Measurements from ENCODE around the gene LMCD1. TPM values are rescaled to one million over a fixed set of nuclear protein-coding genes. Genes with fewer than 3 reads are reported as not detected.

The LMCD1 gene
- total and polyA plus RNA-seq, 2 experiments from 2014 or later: 21.8 to 35.3 TPM

DNA sequence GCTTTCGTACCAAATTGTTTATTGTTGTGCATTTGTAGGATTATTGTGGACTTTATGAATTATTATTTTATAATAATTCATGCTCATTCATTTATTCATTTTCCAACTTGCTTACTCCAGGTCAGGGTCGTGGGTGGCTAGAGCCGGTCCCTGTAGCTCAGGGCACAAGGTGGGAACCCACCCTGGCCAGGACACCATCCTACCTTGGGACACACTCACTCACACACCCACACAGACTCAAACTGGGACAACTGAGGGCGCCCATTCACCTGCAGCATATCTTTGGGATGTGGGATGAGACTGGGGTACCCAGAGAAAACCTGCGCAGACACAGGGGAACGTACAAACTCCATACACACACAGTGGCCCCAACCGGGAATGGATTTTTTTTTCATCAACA lies 102.4 kb downstream of the LMCD1 start:
- H3K27me3 ChIP-seq (ENCODE audit: insufficient read depth): no peaks in the 10 kb centered on the region
- H3K27me3 Mint-ChIP-seq (ENCODE audit: insufficient read depth, low read depth, poor library complexity): no peaks in the 10 kb centered on the region
- DNase-seq (ENCODE audit: low spot score) (no peak), ATAC-seq (no peak)
- H2AFZ ChIP-seq: no peak overlapping the region
- no peaks in the 10 kb centered on the region for H3K79me2 ChIP-seq (replicated peaks; ENCODE audit: insufficient read depth)
- no peak overlapping the region for H3K4me3 Mint-ChIP-seq
- H3K9me2 ChIP-seq (ENCODE audit: insufficient read depth): peaks cover 5% of the 10 kb centered on the region; the same call in 1 of the 2 replicates
- H3K36me3 Mint-ChIP-seq (ENCODE audit: low read depth): peaks cover 5% of the 10 kb centered on the region; the same call in 2 of the 3 replicates
- no peaks in the 10 kb centered on the region; the same call in 1 of the 2 replicates for H3K4me1 ChIP-seq (ENCODE audit: insufficient read depth)
- H3K27ac Mint-ChIP-seq: no peak overlapping the region
- H3K4me1 Mint-ChIP-seq: peaks cover 3% of the 10 kb centered on the region
- H3K36me3 ChIP-seq (ENCODE audit: insufficient read depth): no peaks in the 10 kb centered on the region
- H3K27ac ChIP-seq (ENCODE audit: low read depth): no peak overlapping the region
- H3K4me3 ChIP-seq: no peak overlapping the region
- TF ChIP-seq, protein P1, sequence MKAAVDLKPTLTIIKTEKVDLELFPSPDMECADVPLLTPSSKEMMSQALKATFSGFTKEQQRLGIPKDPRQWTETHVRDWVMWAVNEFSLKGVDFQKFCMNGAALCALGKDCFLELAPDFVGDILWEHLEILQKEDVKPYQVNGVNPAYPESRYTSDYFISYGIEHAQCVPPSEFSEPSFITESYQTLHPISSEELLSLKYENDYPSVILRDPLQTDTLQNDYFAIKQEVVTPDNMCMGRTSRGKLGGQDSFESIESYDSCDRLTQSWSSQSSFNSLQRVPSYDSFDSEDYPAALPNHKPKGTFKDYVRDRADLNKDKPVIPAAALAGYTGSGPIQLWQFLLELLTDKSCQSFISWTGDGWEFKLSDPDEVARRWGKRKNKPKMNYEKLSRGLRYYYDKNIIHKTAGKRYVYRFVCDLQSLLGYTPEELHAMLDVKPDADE (IDR thresholded peaks at IDR 0.05): no peak
- no peak for TF ChIP-seq POLR2AphosphoS5 (IDR thresholded peaks at IDR 0.05; ENCODE audit: low read depth)
- TF ChIP-seq ZNF114 (CRISPR knock-in tag; IDR thresholded peaks at IDR 0.05): no peak
- TF ChIP-seq, protein P2, sequence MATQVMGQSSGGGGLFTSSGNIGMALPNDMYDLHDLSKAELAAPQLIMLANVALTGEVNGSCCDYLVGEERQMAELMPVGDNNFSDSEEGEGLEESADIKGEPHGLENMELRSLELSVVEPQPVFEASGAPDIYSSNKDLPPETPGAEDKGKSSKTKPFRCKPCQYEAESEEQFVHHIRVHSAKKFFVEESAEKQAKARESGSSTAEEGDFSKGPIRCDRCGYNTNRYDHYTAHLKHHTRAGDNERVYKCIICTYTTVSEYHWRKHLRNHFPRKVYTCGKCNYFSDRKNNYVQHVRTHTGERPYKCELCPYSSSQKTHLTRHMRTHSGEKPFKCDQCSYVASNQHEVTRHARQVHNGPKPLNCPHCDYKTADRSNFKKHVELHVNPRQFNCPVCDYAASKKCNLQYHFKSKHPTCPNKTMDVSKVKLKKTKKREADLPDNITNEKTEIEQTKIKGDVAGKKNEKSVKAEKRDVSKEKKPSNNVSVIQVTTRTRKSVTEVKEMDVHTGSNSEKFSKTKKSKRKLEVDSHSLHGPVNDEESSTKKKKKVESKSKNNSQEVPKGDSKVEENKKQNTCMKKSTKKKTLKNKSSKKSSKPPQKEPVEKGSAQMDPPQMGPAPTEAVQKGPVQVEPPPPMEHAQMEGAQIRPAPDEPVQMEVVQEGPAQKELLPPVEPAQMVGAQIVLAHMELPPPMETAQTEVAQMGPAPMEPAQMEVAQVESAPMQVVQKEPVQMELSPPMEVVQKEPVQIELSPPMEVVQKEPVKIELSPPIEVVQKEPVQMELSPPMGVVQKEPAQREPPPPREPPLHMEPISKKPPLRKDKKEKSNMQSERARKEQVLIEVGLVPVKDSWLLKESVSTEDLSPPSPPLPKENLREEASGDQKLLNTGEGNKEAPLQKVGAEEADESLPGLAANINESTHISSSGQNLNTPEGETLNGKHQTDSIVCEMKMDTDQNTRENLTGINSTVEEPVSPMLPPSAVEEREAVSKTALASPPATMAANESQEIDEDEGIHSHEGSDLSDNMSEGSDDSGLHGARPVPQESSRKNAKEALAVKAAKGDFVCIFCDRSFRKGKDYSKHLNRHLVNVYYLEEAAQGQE (IDR thresholded peaks at IDR 0.05; ENCODE audit: unreplicated experiment): no peak
- no peak for TF ChIP-seq CREB1 (CRISPR knock-in tag; IDR thresholded peaks at IDR 0.05; ENCODE audit: low read depth)
- TF ChIP-seq, protein P3, sequence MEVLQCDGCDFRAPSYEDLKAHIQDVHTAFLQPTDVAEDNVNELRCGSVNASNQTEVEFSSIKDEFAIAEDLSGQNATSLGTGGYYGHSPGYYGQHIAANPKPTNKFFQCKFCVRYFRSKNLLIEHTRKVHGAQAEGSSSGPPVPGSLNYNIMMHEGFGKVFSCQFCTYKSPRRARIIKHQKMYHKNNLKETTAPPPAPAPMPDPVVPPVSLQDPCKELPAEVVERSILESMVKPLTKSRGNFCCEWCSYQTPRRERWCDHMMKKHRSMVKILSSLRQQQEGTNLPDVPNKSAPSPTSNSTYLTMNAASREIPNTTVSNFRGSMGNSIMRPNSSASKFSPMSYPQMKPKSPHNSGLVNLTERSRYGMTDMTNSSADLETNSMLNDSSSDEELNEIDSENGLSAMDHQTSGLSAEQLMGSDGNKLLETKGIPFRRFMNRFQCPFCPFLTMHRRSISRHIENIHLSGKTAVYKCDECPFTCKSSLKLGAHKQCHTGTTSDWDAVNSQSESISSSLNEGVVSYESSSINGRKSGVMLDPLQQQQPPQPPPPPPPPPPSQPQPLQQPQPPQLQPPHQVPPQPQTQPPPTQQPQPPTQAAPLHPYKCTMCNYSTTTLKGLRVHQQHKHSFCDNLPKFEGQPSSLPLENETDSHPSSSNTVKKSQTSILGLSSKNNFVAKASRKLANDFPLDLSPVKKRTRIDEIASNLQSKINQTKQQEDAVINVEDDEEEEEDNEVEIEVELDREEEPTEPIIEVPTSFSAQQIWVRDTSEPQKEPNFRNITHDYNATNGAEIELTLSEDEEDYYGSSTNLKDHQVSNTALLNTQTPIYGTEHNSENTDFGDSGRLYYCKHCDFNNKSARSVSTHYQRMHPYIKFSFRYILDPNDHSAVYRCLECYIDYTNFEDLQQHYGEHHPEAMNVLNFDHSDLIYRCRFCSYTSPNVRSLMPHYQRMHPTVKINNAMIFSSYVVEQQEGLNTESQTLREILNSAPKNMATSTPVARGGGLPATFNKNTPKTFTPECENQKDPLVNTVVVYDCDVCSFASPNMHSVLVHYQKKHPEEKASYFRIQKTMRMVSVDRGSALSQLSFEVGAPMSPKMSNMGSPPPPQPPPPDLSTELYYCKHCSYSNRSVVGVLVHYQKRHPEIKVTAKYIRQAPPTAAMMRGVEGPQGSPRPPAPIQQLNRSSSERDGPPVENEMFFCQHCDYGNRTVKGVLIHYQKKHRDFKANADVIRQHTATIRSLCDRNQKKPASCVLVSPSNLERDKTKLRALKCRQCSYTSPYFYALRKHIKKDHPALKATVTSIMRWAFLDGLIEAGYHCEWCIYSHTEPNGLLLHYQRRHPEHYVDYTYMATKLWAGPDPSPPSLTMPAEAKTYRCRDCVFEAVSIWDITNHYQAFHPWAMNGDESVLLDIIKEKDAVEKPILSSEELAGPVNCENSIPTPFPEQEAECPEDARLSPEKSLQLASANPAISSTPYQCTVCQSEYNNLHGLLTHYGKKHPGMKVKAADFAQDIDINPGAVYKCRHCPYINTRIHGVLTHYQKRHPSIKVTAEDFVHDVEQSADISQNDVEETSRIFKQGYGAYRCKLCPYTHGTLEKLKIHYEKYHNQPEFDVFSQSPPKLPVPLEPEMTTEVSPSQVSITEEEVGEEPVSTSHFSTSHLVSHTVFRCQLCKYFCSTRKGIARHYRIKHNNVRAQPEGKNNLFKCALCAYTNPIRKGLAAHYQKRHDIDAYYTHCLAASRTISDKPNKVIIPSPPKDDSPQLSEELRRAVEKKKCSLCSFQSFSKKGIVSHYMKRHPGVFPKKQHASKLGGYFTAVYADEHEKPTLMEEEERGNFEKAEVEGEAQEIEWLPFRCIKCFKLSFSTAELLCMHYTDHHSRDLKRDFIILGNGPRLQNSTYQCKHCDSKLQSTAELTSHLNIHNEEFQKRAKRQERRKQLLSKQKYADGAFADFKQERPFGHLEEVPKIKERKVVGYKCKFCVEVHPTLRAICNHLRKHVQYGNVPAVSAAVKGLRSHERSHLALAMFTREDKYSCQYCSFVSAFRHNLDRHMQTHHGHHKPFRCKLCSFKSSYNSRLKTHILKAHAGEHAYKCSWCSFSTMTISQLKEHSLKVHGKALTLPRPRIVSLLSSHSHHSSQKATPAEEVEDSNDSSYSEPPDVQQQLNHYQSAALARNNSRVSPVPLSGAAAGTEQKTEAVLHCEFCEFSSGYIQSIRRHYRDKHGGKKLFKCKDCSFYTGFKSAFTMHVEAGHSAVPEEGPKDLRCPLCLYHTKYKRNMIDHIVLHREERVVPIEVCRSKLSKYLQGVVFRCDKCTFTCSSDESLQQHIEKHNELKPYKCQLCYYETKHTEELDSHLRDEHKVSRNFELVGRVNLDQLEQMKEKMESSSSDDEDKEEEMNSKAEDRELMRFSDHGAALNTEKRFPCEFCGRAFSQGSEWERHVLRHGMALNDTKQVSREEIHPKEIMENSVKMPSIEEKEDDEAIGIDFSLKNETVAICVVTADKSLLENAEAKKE (CRISPR knock-in tag; IDR thresholded peaks at IDR 0.05): no peak
- no peak for TF ChIP-seq ZNF331 (CRISPR knock-in tag; IDR thresholded peaks at IDR 0.05; ENCODE audit: low read depth)
- no peak for TF ChIP-seq EZH2 (IDR thresholded peaks at IDR 0.05; ENCODE audit: low read depth, unreplicated experiment)
- TF ChIP-seq, protein P4, sequence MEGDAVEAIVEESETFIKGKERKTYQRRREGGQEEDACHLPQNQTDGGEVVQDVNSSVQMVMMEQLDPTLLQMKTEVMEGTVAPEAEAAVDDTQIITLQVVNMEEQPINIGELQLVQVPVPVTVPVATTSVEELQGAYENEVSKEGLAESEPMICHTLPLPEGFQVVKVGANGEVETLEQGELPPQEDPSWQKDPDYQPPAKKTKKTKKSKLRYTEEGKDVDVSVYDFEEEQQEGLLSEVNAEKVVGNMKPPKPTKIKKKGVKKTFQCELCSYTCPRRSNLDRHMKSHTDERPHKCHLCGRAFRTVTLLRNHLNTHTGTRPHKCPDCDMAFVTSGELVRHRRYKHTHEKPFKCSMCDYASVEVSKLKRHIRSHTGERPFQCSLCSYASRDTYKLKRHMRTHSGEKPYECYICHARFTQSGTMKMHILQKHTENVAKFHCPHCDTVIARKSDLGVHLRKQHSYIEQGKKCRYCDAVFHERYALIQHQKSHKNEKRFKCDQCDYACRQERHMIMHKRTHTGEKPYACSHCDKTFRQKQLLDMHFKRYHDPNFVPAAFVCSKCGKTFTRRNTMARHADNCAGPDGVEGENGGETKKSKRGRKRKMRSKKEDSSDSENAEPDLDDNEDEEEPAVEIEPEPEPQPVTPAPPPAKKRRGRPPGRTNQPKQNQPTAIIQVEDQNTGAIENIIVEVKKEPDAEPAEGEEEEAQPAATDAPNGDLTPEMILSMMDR (conservative IDR thresholded peaks at IDR 0.05; ENCODE audit: low read depth in 2 of 2): no peak
- TF ChIP-seq STAT1 (IDR thresholded peaks at IDR 0.05; ENCODE audit: unreplicated experiment): no peak
- TF ChIP-seq EZH2phosphoT487 (IDR thresholded peaks at IDR 0.05; ENCODE audit: unreplicated experiment): no peak
- H3F3A ChIP-seq (replicated peaks; ENCODE audit: low read depth): no peaks in the 10 kb centered on the region
- 0 out of 3 replicates have a peak, but pooled peaks cover 3% of the 10 kb centered on the region for H3K9me3 Mint-ChIP-seq
- H3K4me2 ChIP-seq: no peak overlapping the region
- H4K20me1 ChIP-seq (replicated peaks; ENCODE audit: insufficient read depth): no peaks in the 10 kb centered on the region

Data from GM23338 (cell line).